Fibroblast of lung (primary cell): ENCODE data around the gene RBP4. TPM values are rescaled to one million over a fixed set of nuclear protein-coding genes. Genes with fewer than 3 reads are reported as not detected.

Experiments
- DNase-seq, 2 donors: peaks; one replicate each; pipeline versions ENCODE4 v3.0.0 to v3.0.0-alpha.2; 2010; ENCODE audit warnings: low read depth in 2 of 2
- H2AFZ ChIP-seq: 2 replicates; pipeline ENCODE4 v1.5.1; 2012; ENCODE audit warnings: low read length, control low read depth, inconsistent platforms
- H3K27ac ChIP-seq: 2 replicates; pipeline ENCODE4 v1.5.1; 2011; ENCODE audit warnings: low read length, control low read depth; ENCODE audit not compliant: insufficient read depth
- H3K27me3 ChIP-seq: 2 replicates; pipeline ENCODE4 v1.5.1; 2011; ENCODE audit warnings: mild to moderate bottlenecking, low read length; ENCODE audit not compliant: control insufficient read depth, insufficient read depth
- H3K36me3 ChIP-seq: 2 replicates; pipeline ENCODE4 v1.5.1; 2011; ENCODE audit warnings: low read length; ENCODE audit not compliant: control insufficient read depth, insufficient read depth
- H3K4me1 ChIP-seq: 2 replicates; pipeline ENCODE4 v1.5.1; 2011; ENCODE audit warnings: low read length; ENCODE audit not compliant: control insufficient read depth, insufficient read depth; ENCODE audit errors: extremely low read depth
- H3K4me2 ChIP-seq: 2 replicates; pipeline ENCODE4 v1.5.1; 2011; ENCODE audit warnings: low read length, control low read depth; ENCODE audit not compliant: insufficient read depth; ENCODE audit errors: extremely low read depth
- H3K4me3 ChIP-seq, 4 experiments: fragments of 200-600 bp in 1 of 4; sonication (generic) in 1 of 4; replicated peaks in 1 of 4; 2 replicates each; pipeline ENCODE4 v1.5.1; 2011 to 2016; ENCODE audit warnings: low read length in 4 of 4, low read depth in 3 of 4, mild to moderate bottlenecking in 3 of 4, control low read depth in 2 of 4, inconsistent platforms in 1 of 4, mixed read lengths in 1 of 4; ENCODE audit not compliant: insufficient read depth in 1 of 4; ENCODE audit errors: control extremely low read depth in 1 of 4
- H3K79me2 ChIP-seq: 2 replicates; pipeline ENCODE4 v1.5.1; 2012; ENCODE audit warnings: mild to moderate bottlenecking, low read length, inconsistent platforms; ENCODE audit not compliant: control insufficient read depth, insufficient read depth
- H3K9ac ChIP-seq: 2 replicates; pipeline ENCODE4 v1.5.1; 2011; ENCODE audit warnings: mild to moderate bottlenecking, low read length, control low read depth; ENCODE audit not compliant: insufficient read depth
- H3K9me3 ChIP-seq: 2 replicates; pipeline ENCODE4 v1.5.1; 2012; ENCODE audit warnings: low read depth, low read length; ENCODE audit not compliant: control insufficient read depth, insufficient read depth
- H4K20me1 ChIP-seq: 2 replicates; pipeline ENCODE4 v1.5.1; 2011; ENCODE audit warnings: low read length; ENCODE audit not compliant: control insufficient read depth, insufficient read depth; ENCODE audit errors: extremely low read depth
- EZH2 ChIP-seq: IDR thresholded peaks from 2 replicates; pipeline ENCODE4 v1.5.1; 2012; ENCODE audit warnings: low read length, control low read depth, mild to moderate bottlenecking; ENCODE audit errors: missing control alignments
- polyA plus RNA-seq, 2 donors: library from polyadenylated mRNA; depleted of rRNA in 1 of 2; stranded (reverse) in 1 of 2; unstranded in 1 of 2; fragments of >200 nt; gene quantifications; 2 replicates each; pipeline ENCODE4 v1.2.1, GENCODE V29; 2011 to 2012; ENCODE audit warnings: missing spikeins in 1 of 2
- total RNA-seq: library from RNA; depleted of rRNA; stranded (reverse); fragments of >200 nt; gene quantifications from 2 replicates; pipeline ENCODE4 v1.2.1, GENCODE V29; 2014
- TF ChIP-seq, protein P1 (sequence below), 2 donors: IDR thresholded peaks in 1 of 2; conservative IDR thresholded peaks in 1 of 2; 1 replicate in 1 of 2; 2 replicates in 1 of 2; pipeline ENCODE4 v1.5.1; 2011 to 2012; ENCODE audit warnings: low read length in 2 of 2, control low read depth in 1 of 2, inconsistent platforms in 1 of 2, low read depth in 1 of 2, mild to moderate bottlenecking in 1 of 2

RBP4 gene
- total and polyA plus RNA-seq, 2 donors (not counting 1 experiment from before 2014, with no cell fraction given), result 0.28 TPM; not detected in 1

DNA sequence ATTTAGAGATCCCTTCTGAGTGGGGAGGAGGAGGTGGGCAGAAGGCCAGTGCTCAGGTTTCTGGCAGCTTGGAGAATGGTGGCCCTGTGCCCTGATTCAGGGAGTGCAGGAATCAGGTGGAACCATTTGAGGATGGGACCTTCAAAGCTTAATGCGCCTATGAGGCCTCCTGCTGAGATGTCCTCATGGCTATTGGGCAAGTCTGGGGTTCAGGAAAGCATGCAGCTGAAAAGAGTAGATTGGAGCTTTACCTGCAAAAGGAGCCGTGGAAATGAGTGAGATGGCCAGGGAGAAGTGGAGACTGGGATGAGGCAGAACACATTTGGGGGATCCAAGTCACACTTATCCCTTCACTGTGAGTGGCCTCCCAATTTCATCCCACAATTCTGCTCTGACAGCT is 28.4 kb downstream of the RBP4 start:
- Histone ChIP-seq H3K9ac (no peak overlapping the region), H3K9me3 (no peaks in the 10 kb centered on the region), H3K4me1 (no peaks in the 10 kb centered on the region), H4K20me1 (no peaks in the 10 kb centered on the region), H3K4me3 (no peak overlapping the region), H3K27ac (no peak overlapping the region), H2AFZ (no peak overlapping the region), H3K36me3 (no peaks in the 10 kb centered on the region), H3K27me3 (peaks cover 32% of the 10 kb centered on the region), H3K79me2 (no peaks in the 10 kb centered on the region), H3K4me2 (no peak overlapping the region)
- TF ChIP-seq, protein P1, sequence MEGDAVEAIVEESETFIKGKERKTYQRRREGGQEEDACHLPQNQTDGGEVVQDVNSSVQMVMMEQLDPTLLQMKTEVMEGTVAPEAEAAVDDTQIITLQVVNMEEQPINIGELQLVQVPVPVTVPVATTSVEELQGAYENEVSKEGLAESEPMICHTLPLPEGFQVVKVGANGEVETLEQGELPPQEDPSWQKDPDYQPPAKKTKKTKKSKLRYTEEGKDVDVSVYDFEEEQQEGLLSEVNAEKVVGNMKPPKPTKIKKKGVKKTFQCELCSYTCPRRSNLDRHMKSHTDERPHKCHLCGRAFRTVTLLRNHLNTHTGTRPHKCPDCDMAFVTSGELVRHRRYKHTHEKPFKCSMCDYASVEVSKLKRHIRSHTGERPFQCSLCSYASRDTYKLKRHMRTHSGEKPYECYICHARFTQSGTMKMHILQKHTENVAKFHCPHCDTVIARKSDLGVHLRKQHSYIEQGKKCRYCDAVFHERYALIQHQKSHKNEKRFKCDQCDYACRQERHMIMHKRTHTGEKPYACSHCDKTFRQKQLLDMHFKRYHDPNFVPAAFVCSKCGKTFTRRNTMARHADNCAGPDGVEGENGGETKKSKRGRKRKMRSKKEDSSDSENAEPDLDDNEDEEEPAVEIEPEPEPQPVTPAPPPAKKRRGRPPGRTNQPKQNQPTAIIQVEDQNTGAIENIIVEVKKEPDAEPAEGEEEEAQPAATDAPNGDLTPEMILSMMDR (conservative IDR thresholded peaks at IDR 0.05 in 1 of 2, IDR thresholded peaks at IDR 0.05 in 1 of 2; ENCODE audit: low read depth in 1 of 2, low read length in 2 of 2), result no peak
- no peak for TF ChIP-seq EZH2
- no peak for DNase-seq

DNA sequence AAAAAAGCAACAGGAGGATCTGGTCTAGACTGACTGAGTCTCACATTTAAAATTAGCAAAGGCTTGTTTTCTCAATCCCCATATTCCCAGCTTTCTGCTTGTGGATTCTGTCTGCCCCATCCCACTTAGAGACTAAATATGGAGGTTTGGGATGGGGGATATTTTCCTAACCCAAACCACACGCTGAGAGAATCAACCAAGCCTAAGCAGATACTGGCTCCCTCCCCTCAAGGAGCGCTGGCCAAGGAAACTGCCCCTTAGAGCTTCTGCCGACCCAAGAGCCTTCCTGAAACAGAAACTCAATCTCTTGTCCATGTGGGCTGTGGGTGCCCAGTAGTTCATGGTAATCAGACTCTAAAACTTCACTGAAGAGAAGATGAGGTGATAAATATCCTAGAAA is 30.7 kb downstream of the RBP4 start:
- Histone ChIP-seq H4K20me1 (no peaks in the 10 kb centered on the region), H3K4me2 (no peak overlapping the region), H3K9ac (no peak overlapping the region), H2AFZ (no peak overlapping the region), H3K9me3 (no peaks in the 10 kb centered on the region), H3K27ac (no peak overlapping the region), H3K4me3 (no peak overlapping the region), H3K36me3 (no peaks in the 10 kb centered on the region), H3K27me3 (peaks cover 38% of the 10 kb centered on the region), H3K79me2 (no peaks in the 10 kb centered on the region), H3K4me1 (no peaks in the 10 kb centered on the region)
- DNase-seq, result no peak
- no peak for TF ChIP-seq EZH2
- TF ChIP-seq, protein P1 (conservative IDR thresholded peaks at IDR 0.05 in 1 of 2, IDR thresholded peaks at IDR 0.05 in 1 of 2; ENCODE audit: low read depth in 1 of 2, low read length in 2 of 2), result no peak

DNA sequence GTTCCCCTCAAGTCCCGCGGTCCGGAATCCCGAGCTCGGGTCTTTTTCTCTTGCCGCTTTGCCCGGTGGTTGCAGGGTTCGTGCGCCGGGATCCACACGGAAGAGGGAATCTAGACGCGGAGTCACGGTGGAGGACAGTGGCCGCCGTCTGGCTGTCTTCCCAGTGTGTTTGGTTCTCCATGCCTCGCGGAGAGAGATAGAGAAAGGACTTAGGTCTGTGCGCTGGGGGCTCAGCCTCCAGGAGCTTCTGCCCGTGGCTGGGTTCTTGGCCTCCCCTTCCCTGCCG is 33.0 kb downstream of the RBP4 start:
- Histone ChIP-seq H3K4me3 (no peak overlapping the region), H3K4me2 (no peak overlapping the region), H3K36me3 (no peaks in the 10 kb centered on the region), H3K79me2 (no peaks in the 10 kb centered on the region), H2AFZ (no peak overlapping the region), H3K9me3 (no peaks in the 10 kb centered on the region), H3K4me1 (no peaks in the 10 kb centered on the region), H3K27ac (no peak overlapping the region), H3K27me3 (peaks cover 37% of the 10 kb centered on the region), H4K20me1 (no peaks in the 10 kb centered on the region), H3K9ac (no peak overlapping the region)
- DNase-seq, result no peak
- no peak for TF ChIP-seq EZH2
- TF ChIP-seq, protein P1 (conservative IDR thresholded peaks at IDR 0.05 in 1 of 2, IDR thresholded peaks at IDR 0.05 in 1 of 2; ENCODE audit: low read depth in 1 of 2, low read length in 2 of 2), result no peak
